KMS-11 (cell line): ENCODE results near the gene BCAP31.

Source experiments
- H2AFZ ChIP-seq: fragments of 200-600 bp; sonication (generic); 2 replicates; pipeline ENCODE4 v1.6.1; 2016; ENCODE audit warnings: antibody characterized with exemption, mixed run types, low read depth
- H3K27ac ChIP-seq: fragments of 200-600 bp; sonication (generic); 2 replicates; pipeline ENCODE4 v1.6.1; 2016; ENCODE audit warnings: mild to moderate bottlenecking, mixed run types
- H3K27me3 ChIP-seq: fragments of 200-600 bp; sonication (generic); 2 replicates; pipeline ENCODE4 v1.6.1; 2017; ENCODE audit warnings: mild to moderate bottlenecking, low read depth, mixed run types, moderate library complexity; ENCODE audit not compliant: insufficient read depth
- H3K36me3 ChIP-seq: fragments of 200-600 bp; sonication (generic); 2 replicates; pipeline ENCODE4 v1.6.1; 2017; ENCODE audit warnings: mild to moderate bottlenecking, mixed run types; ENCODE audit not compliant: insufficient read depth
- H3K4me1 ChIP-seq: fragments of 200-600 bp; sonication (generic); 2 replicates; pipeline ENCODE4 v1.6.1; 2016; ENCODE audit warnings: mild to moderate bottlenecking, low read depth, mixed run types; ENCODE audit not compliant: poor library complexity, severe bottlenecking
- H3K4me2 ChIP-seq: fragments of 200-600 bp; sonication (generic); 2 replicates; pipeline ENCODE4 v1.7.0; 2016; ENCODE audit warnings: mild to moderate bottlenecking, mixed run types
- H3K4me3 ChIP-seq: fragments of 200-600 bp; sonication (generic); IDR thresholded peaks from 2 replicates; pipeline ENCODE4 v1.6.1; 2017; ENCODE audit warnings: low read depth, low read length, mixed read lengths; ENCODE audit not compliant: insufficient read depth
- H3K79me2 ChIP-seq: fragments of 200-600 bp; sonication (generic); 2 replicates; pipeline ENCODE4 v1.6.1; 2016; ENCODE audit warnings: low read depth, mixed run types; ENCODE audit not compliant: insufficient read depth
- H3K9ac ChIP-seq: fragments of 200-600 bp; sonication (generic); 2 replicates; pipeline ENCODE4 v1.6.1; 2016; ENCODE audit warnings: mild to moderate bottlenecking, mixed run types
- H4K20me1 ChIP-seq: fragments of 200-600 bp; sonication (generic); 2 replicates; pipeline ENCODE4 v1.6.1; 2016; ENCODE audit warnings: mild to moderate bottlenecking, mixed run types; ENCODE audit not compliant: insufficient read depth
- CTCF ChIP-seq: fragments of 200-600 bp; sonication (generic); conservative IDR thresholded peaks from 2 replicates; pipeline ENCODE4 v1.6.1; 2017; ENCODE audit warnings: low read depth, mild to moderate bottlenecking, antibody characterized with exemption, low read length, moderate library complexity, mixed read lengths

Gene BCAP31

GRCh38 chrX:153724252-153725038 is at the start of gene BCAP31, which contains the start of gene ABCD1:
TSS of gene BCAP31 (minus strand) at chrX:153724387. CDS start at chrX:153723244, 1,143 bp downstream.
TSS of gene ABCD1 (plus strand) at chrX:153724856. CDS start at chrX:153725267, 411 bp downstream.
- Histone ChIP-seq H3K4me3 (no peak within 1 kb of the TSS), H3K36me3 (no peaks in the 10 kb centered on the region), H3K9ac (peak within 1 kb of the TSS; percentile 47; the same call in 1 of the 2 replicates), H3K4me1 (peaks cover 35% of the 10 kb centered on the region), H3K27me3 (no peaks in the 10 kb centered on the region), H4K20me1 (no peaks in the 10 kb centered on the region), H3K27ac (peak within 1 kb of the TSS; percentile 58), H2AFZ (peak within 1 kb of the TSS; percentile 34; the same call in 1 of the 2 replicates), H3K4me2 (peak within 1 kb of the TSS; percentile 88), H3K79me2 (peaks cover 19% of the 10 kb centered on the region)
- TF ChIP-seq CTCF: no peak

- no peaks in the 10 kb centered on the region for H3K4me1 ChIP-seq
- no peak overlapping the region for H3K4me3 ChIP-seq
- H2AFZ ChIP-seq: no peak overlapping the region
- no peaks in the 10 kb centered on the region for H3K36me3 ChIP-seq
- H4K20me1 ChIP-seq: no peaks in the 10 kb centered on the region
- no peaks in the 10 kb centered on the region; the same call in 1 of the 2 replicates for H3K27me3 ChIP-seq
- H3K79me2 ChIP-seq: no peaks in the 10 kb centered on the region
- no peak overlapping the region for H3K27ac ChIP-seq
- no peak for TF ChIP-seq CTCF
- no peak overlapping the region for H3K9ac ChIP-seq
- H3K4me2 ChIP-seq: no peak overlapping the region
Observed at GRCh38 chrX:153773218-153773611, 49.0 kb upstream of the BCAP31 start.

GRCh38 chrX:153772316-153773217 is 48.4 kb upstream of the BCAP31 start:
- no peak overlapping the region for H3K27ac ChIP-seq
- no peaks in the 10 kb centered on the region for H3K4me1 ChIP-seq
- no peak overlapping the region for H3K4me2 ChIP-seq
- H3K79me2 ChIP-seq: no peaks in the 10 kb centered on the region
- no peak overlapping the region for H3K4me3 ChIP-seq
- H2AFZ ChIP-seq: no peak overlapping the region
- H4K20me1 ChIP-seq: no peaks in the 10 kb centered on the region
- H3K27me3 ChIP-seq: no peaks in the 10 kb centered on the region; the same call in 1 of the 2 replicates
- H3K9ac ChIP-seq: no peak overlapping the region
- TF ChIP-seq CTCF: no peak
- H3K36me3 ChIP-seq: no peaks in the 10 kb centered on the region

GRCh38 chrX:153771415-153772315 is 47.5 kb upstream of the BCAP31 start:
- Histone ChIP-seq H3K27me3 (no peaks in the 10 kb centered on the region; the same call in 1 of the 2 replicates), H3K4me1 (no peaks in the 10 kb centered on the region), H3K27ac (no peak overlapping the region), H3K79me2 (no peaks in the 10 kb centered on the region), H3K9ac (no peak overlapping the region), H3K4me3 (no peak overlapping the region), H3K4me2 (no peak overlapping the region), H4K20me1 (no peaks in the 10 kb centered on the region), H3K36me3 (no peaks in the 10 kb centered on the region), H2AFZ (no peak overlapping the region)
- no peak for TF ChIP-seq CTCF
